ENCODE results near the gene SRRM1.

Gene SRRM1, protein sequence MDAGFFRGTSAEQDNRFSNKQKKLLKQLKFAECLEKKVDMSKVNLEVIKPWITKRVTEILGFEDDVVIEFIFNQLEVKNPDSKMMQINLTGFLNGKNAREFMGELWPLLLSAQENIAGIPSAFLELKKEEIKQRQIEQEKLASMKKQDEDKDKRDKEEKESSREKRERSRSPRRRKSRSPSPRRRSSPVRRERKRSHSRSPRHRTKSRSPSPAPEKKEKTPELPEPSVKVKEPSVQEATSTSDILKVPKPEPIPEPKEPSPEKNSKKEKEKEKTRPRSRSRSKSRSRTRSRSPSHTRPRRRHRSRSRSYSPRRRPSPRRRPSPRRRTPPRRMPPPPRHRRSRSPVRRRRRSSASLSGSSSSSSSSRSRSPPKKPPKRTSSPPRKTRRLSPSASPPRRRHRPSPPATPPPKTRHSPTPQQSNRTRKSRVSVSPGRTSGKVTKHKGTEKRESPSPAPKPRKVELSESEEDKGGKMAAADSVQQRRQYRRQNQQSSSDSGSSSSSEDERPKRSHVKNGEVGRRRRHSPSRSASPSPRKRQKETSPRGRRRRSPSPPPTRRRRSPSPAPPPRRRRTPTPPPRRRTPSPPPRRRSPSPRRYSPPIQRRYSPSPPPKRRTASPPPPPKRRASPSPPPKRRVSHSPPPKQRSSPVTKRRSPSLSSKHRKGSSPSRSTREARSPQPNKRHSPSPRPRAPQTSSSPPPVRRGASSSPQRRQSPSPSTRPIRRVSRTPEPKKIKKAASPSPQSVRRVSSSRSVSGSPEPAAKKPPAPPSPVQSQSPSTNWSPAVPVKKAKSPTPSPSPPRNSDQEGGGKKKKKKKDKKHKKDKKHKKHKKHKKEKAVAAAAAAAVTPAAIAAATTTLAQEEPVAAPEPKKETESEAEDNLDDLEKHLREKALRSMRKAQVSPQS

DNA sequence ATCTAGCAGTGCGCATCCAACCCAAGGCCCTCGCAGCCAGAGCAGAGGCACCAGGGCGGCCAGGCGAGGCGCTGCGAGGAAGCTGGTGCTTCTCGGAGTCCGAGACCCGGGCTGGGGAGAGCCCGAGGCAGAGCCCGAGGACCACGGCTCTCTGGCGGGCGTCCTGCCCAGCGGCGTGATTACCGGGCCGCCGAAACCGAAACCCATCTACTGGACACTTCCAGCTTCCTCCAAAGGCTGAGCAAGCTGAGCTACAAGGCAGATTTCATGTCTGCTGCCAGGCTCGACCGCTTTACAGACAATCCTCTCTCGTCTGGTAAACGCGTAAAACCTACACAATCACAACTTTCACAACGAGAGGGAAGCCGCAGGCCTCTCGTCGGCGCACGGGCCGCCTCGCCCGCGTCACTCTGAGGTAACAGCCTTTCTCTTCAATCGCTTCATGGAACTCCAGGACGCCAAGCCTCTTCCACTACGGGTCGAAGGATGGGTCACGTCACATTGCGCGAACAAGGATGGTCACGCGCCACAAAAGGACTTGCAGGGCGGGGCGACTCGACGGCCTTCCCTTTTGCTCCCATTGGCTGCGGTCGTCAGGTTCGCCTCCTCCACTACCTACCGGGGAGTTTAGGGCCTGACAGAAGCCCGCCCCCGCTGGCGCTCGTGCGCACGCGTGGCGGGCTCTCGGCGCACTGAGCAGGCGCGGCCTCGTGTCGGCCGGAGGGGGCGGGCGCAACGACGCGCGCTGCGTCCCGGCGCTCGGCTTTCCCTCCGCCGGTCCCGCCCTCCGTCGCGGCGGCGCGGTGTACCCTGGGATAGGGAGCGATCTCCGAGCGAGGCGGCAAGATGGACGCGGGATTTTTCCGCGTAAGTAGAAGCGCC lies at the start of gene SRRM1:
Gene SRRM1, plus strand, starts transcription at position 822 of the 882 bp plus-strand sequence. Its CDS starts 25 bp downstream, at position 847.
- Histone ChIP-seq H3K9ac (ENCODE audit: low read depth, low read length) (peak within 1 kb of the TSS; percentile 96), H3K9me3 (ENCODE audit: control insufficient read depth, insufficient read depth, low read length) (no peaks in the 10 kb centered on the region), H3K36me3 (ENCODE audit: insufficient read depth, low read length) (peaks cover 9% of the 10 kb centered on the region), H3K4me1 (ENCODE audit: insufficient read depth, low read length) (no peaks in the 10 kb centered on the region)

DNA sequence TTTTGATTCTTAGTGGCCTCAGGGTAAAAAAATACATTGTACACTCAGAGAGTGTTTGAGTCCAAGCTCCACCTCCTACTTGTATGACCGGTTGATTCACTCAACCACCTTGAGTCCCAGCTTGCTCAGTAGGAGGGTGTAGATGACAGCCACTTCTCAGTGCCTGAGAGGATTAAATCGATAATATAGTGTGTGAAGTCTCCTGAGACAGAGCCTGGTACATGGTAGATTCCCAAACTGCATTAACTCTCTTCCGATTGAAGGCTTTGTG lies 48.8 kb upstream of the SRRM1 start:
- Histone ChIP-seq H3K4me1 (ENCODE audit: insufficient read depth, low read length) (no peaks in the 10 kb centered on the region), H3K9ac (ENCODE audit: low read depth, low read length) (no peak overlapping the region), H3K9me3 (ENCODE audit: control insufficient read depth, insufficient read depth, low read length) (no peaks in the 10 kb centered on the region), H3K36me3 (ENCODE audit: insufficient read depth, low read length) (no peaks in the 10 kb centered on the region)

DNA sequence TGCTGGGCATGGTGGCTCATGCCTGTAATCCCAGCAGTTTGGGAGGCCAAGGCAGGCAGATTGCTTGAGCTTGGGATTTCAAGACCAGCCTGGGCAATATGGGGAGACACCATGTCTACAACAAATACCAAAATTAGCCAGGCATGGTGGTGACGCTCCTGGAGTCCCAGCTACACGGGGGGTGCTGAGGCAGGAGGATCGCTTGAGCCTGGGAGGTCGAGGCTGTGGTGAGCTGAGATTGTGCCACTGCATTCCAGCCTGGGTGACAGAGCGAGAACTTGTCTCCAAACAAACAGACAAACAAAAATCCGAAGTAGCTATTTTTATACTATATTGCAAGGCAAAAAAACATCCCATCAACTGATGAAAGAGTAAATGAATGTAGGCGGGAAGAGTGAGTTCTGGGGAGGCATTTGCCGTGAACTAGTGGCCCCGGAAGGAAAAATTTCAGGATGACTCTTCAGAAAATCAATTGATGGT lies 46.7 kb upstream of the SRRM1 start:
- Histone ChIP-seq H3K9ac (ENCODE audit: low read depth, low read length) (no peak overlapping the region), H3K36me3 (ENCODE audit: insufficient read depth, low read length) (no peaks in the 10 kb centered on the region), H3K4me1 (ENCODE audit: insufficient read depth, low read length) (no peaks in the 10 kb centered on the region), H3K9me3 (ENCODE audit: control insufficient read depth, insufficient read depth, low read length) (no peaks in the 10 kb centered on the region)

DNA sequence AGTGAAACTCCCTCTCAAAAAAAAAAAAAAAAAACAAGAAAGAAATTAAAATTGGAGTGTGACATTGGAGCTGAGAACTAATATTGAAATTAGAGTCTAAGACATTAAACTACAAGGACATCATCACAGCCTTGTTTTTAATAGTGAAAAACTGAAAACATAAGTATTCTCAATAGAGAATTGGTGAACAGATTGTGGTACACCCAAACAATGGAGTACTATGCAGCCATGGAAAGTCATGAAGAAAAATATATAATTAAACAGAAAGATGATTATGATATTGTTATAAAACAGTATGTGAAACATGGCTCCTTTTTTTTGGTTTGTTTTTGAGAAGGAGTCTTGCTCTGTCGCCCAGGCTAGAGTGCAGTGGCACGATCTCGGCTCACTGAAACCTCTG lies 43.8 kb upstream of the SRRM1 start:
- no peak overlapping the region for H3K9ac ChIP-seq (ENCODE audit: low read depth, low read length)
- H3K4me1 ChIP-seq (ENCODE audit: insufficient read depth, low read length), result no peaks in the 10 kb centered on the region
- H3K36me3 ChIP-seq (ENCODE audit: insufficient read depth, low read length), result no peaks in the 10 kb centered on the region
- no peaks in the 10 kb centered on the region for H3K9me3 ChIP-seq (ENCODE audit: control insufficient read depth, insufficient read depth, low read length)

DNA sequence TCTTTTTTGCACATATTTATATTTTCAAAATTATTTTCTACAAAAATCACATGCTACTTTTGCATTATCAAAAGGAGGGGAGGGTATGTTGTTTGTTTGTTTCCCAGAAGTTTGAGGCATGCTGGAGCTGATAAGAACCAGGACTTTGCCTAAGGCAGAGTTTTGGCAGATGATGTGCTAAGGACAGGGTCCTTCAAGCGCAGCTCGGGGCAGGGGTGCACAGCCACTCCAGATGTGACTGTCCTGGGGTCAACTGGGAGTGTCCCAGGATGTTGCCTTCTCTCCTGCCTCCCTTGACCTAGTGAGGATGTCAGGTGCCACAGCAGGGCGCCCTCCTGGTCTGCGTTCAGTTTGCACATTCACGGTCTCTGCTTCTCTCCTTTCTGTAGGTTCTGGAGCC lies 42.6 kb upstream of the SRRM1 start:
- H3K36me3 ChIP-seq (ENCODE audit: insufficient read depth, low read length), result no peaks in the 10 kb centered on the region
- no peaks in the 10 kb centered on the region for H3K4me1 ChIP-seq (ENCODE audit: insufficient read depth, low read length)
- H3K9me3 ChIP-seq (ENCODE audit: control insufficient read depth, insufficient read depth, low read length), result no peaks in the 10 kb centered on the region
- H3K9ac ChIP-seq (ENCODE audit: low read depth, low read length), result no peak overlapping the region

DNA sequence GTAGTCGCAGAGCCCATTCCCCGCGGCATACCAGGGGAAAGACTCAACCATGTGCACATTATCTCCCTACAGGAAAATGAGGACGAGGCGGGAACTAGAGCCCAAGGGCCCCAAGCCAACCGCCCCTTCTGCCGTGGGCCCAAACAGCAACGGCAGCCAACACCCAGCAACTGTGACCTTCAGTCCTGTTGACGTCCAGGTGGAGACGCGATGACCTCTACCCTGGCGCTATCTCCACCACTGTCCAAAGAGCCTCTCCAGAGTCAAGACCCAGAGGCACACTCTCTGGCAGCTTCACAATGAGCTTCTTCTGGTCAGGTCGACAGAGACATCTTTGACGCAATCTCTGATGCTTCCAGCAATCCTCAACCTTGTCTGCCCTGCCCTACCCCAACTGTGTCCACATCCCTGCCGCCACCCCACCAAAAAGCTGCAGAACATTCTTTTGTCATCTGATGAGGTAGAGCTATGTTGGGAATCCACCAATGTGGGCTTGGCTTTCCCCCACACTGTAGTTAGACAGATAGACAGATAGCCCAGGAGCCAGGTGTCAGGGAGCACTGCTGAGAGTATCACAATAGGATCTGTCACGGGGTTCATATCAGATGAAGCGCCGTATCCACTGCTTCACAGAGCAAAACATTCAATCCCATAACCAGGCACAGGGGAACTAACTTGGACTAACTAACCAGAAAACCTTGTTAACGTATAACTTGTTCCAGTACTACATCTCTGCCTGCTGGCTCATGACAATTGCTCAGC lies 37.4 kb upstream of the SRRM1 start:
- no peaks in the 10 kb centered on the region for H3K9me3 ChIP-seq (ENCODE audit: control insufficient read depth, insufficient read depth, low read length)
- no peaks in the 10 kb centered on the region for H3K4me1 ChIP-seq (ENCODE audit: insufficient read depth, low read length)
- no peak overlapping the region for H3K9ac ChIP-seq (ENCODE audit: low read depth, low read length)
- no peaks in the 10 kb centered on the region for H3K36me3 ChIP-seq (ENCODE audit: insufficient read depth, low read length)

DNA sequence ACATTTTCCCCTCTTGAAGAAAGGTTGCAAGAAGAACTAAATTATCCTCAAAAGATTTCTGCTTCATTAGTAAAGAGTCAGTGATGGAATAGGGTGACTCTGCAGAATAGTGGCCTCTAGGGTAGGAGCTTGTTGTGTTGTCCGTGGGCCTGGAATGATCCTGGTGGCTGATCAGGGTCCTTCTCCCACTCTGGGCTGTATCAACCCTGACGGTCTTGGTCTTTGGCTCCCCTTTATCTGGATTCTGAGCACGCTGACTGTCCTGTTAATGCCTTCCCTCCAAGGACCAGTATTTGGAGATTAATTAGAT lies 36.9 kb upstream of the SRRM1 start:
- Histone ChIP-seq H3K36me3 (ENCODE audit: insufficient read depth, low read length) (no peaks in the 10 kb centered on the region), H3K9ac (ENCODE audit: low read depth, low read length) (no peak overlapping the region), H3K9me3 (ENCODE audit: control insufficient read depth, insufficient read depth, low read length) (no peaks in the 10 kb centered on the region), H3K4me1 (ENCODE audit: insufficient read depth, low read length) (no peaks in the 10 kb centered on the region)

DNA sequence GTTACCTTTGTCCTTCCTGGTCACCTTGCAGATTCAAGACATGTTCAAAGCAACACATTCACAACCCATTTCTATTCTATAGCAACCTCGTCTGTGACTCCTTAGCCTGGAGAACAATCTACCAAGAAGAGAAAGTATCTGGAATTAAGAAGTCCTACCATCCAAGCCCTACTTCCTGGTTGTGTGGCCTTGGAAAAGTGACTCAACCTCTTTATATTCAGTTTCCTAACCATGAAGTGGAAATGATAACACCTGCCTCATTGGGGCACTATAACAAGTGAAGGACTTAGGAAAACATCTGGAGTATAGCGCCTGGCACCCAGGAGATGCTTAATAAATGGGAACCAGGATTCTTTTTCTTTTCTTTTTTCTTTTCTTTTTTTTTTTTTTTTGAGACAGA lies 36.5 kb upstream of the SRRM1 start:
- no peaks in the 10 kb centered on the region for H3K4me1 ChIP-seq (ENCODE audit: insufficient read depth, low read length)
- H3K36me3 ChIP-seq (ENCODE audit: insufficient read depth, low read length), result no peaks in the 10 kb centered on the region
- H3K9ac ChIP-seq (ENCODE audit: low read depth, low read length), result no peak overlapping the region
- H3K9me3 ChIP-seq (ENCODE audit: control insufficient read depth, insufficient read depth, low read length), result no peaks in the 10 kb centered on the region

DNA sequence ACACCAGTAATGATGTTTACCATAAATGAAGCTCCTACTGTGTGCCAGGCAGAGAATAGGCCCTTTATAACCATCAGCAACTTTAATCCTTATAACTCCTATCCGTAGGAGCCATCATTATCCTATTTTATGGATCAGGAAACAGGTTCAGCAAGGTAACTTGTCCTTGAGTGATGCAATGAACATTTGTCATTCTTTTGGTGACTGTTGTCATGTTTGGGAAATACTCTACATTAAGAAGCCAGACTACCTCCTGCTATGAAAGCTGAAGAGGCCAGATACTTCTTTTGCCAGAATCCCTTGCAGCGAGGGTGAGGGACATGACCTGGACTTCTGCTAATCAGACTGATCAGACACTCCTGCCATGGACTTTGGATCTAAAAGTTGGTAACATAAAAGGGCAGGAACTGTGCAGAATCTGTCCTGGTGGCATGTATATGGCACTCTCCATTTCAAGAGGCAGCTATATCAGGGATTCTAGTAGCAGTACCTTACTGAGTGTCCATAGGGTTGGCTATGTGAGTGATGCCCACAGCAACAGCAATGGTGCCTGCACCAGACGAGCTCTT lies 33.1 kb upstream of the SRRM1 start:
- Histone ChIP-seq H3K9ac (ENCODE audit: low read depth, low read length) (no peak overlapping the region), H3K36me3 (ENCODE audit: insufficient read depth, low read length) (no peaks in the 10 kb centered on the region), H3K4me1 (ENCODE audit: insufficient read depth, low read length) (no peaks in the 10 kb centered on the region), H3K9me3 (ENCODE audit: control insufficient read depth, insufficient read depth, low read length) (no peaks in the 10 kb centered on the region)

DNA sequence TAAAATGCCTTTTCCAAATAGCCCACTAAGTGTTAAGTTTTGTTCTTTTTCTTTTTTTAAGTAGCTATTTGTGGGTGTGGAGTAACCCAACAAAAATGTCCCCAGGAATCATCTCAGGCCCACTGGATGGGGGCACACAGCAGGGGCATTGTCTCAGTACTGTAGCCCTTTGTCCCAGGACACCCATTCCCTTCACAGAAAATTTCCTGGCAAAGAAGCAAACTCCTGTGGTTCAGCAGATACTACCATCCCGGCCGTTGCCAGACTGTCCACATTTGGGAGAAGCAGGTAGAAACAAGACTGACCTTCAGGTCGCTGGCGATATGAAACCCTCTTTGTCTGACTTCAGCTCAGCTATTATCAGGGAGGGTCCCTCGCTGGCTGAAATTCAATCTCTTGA lies 23.7 kb upstream of the SRRM1 start:
- no peaks in the 10 kb centered on the region; the same call in 1 of the 2 replicates for H3K4me1 ChIP-seq (ENCODE audit: insufficient read depth, low read length)
- H3K9ac ChIP-seq (ENCODE audit: low read depth, low read length), result no peak overlapping the region
- H3K9me3 ChIP-seq (ENCODE audit: control insufficient read depth, insufficient read depth, low read length), result no peaks in the 10 kb centered on the region
- H3K36me3 ChIP-seq (ENCODE audit: insufficient read depth, low read length), result no peaks in the 10 kb centered on the region

DNA sequence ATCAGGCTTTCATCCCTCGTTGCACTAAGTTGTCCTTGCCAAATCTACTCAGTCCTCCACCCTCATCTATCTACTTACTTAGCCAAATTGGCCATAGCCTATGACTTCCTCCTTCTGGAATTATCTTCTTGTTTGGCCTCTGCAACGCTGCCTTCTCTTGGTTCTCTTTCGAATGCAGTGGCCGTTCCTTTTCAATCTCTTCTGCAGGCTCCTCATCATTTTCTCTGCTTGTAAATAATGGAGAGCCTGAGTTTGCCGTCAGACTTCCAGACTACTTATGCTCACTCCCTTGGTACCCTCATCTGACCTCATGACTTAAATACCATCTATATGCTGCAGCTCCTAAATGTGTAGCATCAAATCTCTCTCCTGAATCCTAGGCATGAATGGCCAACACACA lies 22.4 kb upstream of the SRRM1 start:
- Histone ChIP-seq H3K36me3 (ENCODE audit: insufficient read depth, low read length) (no peaks in the 10 kb centered on the region), H3K4me1 (ENCODE audit: insufficient read depth, low read length) (no peaks in the 10 kb centered on the region; the same call in 1 of the 2 replicates), H3K9ac (ENCODE audit: low read depth, low read length) (no peak overlapping the region), H3K9me3 (ENCODE audit: control insufficient read depth, insufficient read depth, low read length) (no peaks in the 10 kb centered on the region)

DNA sequence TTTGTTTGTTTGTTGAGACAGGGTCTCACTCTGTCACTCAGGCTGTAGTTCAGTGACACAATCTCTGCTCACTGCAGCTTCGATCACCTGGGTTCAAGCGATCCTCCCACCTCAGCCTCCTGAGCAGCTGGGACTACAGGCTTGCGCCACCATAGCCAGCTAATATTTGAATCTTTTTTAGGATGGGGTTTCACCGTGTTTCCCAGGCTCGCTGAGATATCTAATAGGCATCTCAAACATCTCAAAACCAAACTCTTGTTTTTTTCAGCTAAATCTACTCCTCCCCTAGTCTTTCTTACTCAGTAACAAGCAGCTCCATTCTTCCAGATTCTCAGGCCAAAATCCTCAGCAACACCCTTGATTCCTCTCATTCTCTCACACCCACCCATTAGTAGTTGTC lies 22.0 kb upstream of the SRRM1 start:
- no peaks in the 10 kb centered on the region for H3K36me3 ChIP-seq (ENCODE audit: insufficient read depth, low read length)
- H3K4me1 ChIP-seq (ENCODE audit: insufficient read depth, low read length), result no peaks in the 10 kb centered on the region; the same call in 1 of the 2 replicates
- H3K9ac ChIP-seq (ENCODE audit: low read depth, low read length), result no peak overlapping the region
- H3K9me3 ChIP-seq (ENCODE audit: control insufficient read depth, insufficient read depth, low read length), result no peaks in the 10 kb centered on the region

DNA sequence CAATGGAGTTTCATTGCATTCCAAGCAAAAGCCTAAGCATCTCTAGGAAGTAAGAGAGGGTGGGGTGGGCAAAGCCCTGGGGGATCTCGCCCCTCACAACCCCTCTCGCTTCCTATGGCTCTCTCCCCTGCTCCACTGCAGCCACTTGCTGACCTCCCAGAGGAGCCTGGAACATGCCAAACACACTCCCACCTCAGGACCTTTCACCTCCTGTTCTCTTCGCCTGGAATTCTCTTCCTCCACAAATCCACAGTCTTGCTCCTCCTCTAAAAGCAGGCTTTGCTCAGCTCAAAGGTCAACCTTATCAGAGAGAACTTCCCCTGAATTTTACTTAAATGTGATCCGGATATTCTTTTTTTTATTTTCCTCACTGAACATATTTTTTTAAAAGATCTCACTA lies 20.9 kb upstream of the SRRM1 start:
- Histone ChIP-seq H3K4me1 (ENCODE audit: insufficient read depth, low read length) (no peaks in the 10 kb centered on the region; the same call in 1 of the 2 replicates), H3K9ac (ENCODE audit: low read depth, low read length) (no peak overlapping the region), H3K9me3 (ENCODE audit: control insufficient read depth, insufficient read depth, low read length) (no peaks in the 10 kb centered on the region), H3K36me3 (ENCODE audit: insufficient read depth, low read length) (no peaks in the 10 kb centered on the region)
